Stimulated activated CD8-positive, alpha-beta memory T cell treated with anti-CD3 and anti-CD28 coated beads, Interleukin-4, amount 100 ng/mL, for 24 hours (primary cell): ENCODE results near the gene AKR1C4.
"Not testable (repeated sequence)": the region's sequence is repeated elsewhere in the genome, so short reads cannot be mapped to it uniquely, and the experiment has no call there.

ENCODE experiments used
- DNase-seq: peaks from one replicate; pipeline ENCODE4 v3.0.0-alpha.2; 2020; ENCODE audit warnings: low read depth

The AKR1C4 gene

GRCh38 chr10:5206799-5207198, 10.2 kb downstream of the AKR1C4 start:
- DNase-seq = no peak

DNA sequence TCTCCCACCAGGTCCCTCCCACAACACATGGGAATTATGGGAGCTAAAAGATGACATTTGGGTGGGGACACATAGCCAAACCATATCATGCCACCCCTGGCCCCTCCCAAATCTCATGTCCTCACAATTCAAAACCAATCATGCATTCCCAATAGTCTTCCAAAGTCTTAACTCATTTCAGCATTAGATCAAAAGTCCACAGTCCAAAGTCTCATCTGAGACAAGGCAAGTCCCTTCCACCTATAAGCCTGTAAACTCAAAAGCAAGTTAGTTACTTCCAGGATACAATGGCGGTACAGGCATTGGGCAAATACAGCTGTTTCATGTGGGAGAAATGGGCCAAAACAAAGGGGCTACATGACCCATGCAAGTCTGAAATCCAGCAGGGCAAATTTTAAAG, 13.1 kb downstream of the AKR1C4 start:
- DNase-seq = not testable (repeated sequence)

GRCh38 chr10:5210261-5210660, 13.6 kb downstream of the AKR1C4 start:
- DNase-seq = not testable (repeated sequence)

GRCh38 chr10:5211696-5212536, 15.3 kb downstream of the AKR1C4 start:
- DNase-seq = no peak

GRCh38 chr10:5216801-5217200, 20.2 kb downstream of the AKR1C4 start:
- DNase-seq = no peak

GRCh38 chr10:5219262-5219661, 22.6 kb downstream of the AKR1C4 start:
- no peak for DNase-seq

DNA sequence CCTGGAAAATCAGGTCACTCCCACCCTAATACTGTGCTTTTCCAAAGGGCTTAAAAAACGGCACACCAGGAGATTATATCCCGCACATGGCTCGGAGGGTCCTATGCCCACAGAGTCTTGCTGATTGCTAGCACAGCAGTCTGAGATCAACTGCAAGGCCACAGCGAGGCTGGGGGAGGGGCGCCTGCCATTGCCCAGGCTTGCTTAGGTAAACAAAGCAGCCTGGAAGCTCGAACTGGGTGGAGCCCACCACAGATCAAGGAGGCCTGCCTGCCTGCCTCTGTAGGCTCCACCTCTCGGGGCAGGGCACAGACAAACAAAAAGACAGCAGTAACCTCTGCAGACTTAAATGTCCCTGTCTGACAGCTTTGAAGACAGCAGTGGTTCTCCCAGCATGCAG, 26.3 kb downstream of the AKR1C4 start:
- DNase-seq = not testable (repeated sequence)

DNA sequence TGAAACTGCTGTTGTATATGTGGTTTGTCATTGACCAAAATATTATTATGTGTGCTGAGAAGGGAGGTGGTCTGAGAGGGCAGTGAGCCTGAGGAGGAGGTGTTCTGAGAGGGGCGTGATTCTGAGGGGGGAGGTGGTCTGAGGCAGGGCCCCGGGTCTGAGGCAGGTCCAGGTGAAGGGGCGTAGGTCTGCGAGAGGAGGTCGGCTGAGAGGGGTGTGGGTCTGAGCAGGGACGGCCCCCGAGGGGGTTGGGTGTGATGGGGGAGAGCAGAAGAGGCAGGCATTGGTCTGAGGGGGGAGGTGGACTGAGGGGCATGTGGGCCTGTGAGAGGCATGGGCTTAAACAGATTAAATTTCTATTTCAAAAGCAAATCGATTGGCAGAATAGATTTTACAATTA, 32.4 kb downstream of the AKR1C4 start:
- DNase-seq = no peak

GRCh38 chr10:5233324-5233723, 36.7 kb downstream of the AKR1C4 start:
- DNase-seq = no peak

- DNase-seq = no peak
Measured at GRCh38 chr10:5234106-5234860, 37.6 kb downstream of the AKR1C4 start.

- DNase-seq = not testable (repeated sequence)
Measured at GRCh38 chr10:5237541-5237940, 40.9 kb downstream of the AKR1C4 start.

DNA sequence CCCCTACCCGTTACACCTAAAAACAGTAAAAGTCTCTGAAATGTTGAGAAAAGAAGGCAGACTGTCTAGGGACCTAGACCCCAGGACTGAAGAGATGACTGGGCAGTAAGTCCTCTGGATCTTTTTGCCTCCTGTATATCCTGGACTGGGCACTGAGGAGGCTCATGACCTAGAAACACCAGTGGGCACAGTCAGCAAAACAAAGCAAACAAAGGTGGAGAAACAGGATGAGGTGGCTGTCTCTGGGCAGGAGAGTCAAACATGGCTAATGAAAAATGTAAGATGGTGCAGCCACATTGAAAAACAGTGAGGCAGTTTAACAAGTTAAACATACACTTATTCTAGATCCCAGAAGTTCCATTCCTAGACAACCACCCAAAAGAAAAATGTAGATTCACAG, 45.9 kb downstream of the AKR1C4 start:
- no peak for DNase-seq

- DNase-seq = no peak
Measured at GRCh38 chr10:5243521-5243987, 46.9 kb downstream of the AKR1C4 start.

DNA sequence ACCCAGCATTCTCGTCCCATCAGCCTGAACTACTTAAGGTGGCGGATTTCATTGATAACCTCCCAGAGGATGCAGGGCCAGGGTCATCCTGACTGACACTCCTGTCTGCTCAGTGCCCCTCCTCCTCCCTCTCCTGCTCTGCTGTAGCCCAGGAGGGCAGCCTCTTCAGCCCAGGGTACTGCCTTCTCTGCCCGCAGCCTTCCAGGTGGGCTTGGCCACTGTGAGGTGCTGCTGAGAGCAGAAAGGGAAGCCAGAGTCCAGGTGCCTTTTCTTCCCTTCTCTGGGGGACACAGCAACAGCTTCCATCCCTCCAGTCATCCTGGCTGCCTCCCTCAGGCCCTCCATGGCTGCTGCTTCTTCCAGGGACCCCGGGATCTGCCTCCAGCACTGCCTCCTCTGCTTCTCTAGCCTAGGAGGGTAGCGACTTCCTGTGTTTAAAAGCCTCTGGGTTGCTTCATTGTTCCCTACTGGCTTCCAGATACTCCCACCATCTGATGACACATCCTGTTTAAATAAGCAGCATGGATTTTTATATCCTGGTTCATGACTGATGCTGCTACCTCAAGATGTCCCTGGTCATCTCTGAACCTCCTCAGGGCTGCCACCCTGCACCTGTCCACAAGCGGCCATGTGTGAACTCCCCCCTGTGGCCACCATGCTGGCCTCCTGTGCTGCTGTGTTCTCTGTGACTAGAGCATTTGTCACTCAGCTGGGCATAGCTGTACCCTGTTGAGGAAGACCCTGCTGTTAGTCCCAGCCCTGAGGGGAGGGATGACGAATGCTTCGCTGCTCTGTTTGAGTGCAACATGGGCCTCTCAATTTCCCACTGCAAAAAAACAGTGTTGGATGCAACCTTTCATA, 55.8 kb downstream of the AKR1C4 start:
- no peak for DNase-seq

- DNase-seq = no peak
Measured at GRCh38 chr10:5254488-5254887, 57.9 kb downstream of the AKR1C4 start.

GRCh38 chr10:5257768-5258167, 61.1 kb downstream of the AKR1C4 start:
- DNase-seq = not testable (repeated sequence)

- no peak for DNase-seq
Measured at GRCh38 chr10:5259132-5259951, 62.7 kb downstream of the AKR1C4 start.

DNA sequence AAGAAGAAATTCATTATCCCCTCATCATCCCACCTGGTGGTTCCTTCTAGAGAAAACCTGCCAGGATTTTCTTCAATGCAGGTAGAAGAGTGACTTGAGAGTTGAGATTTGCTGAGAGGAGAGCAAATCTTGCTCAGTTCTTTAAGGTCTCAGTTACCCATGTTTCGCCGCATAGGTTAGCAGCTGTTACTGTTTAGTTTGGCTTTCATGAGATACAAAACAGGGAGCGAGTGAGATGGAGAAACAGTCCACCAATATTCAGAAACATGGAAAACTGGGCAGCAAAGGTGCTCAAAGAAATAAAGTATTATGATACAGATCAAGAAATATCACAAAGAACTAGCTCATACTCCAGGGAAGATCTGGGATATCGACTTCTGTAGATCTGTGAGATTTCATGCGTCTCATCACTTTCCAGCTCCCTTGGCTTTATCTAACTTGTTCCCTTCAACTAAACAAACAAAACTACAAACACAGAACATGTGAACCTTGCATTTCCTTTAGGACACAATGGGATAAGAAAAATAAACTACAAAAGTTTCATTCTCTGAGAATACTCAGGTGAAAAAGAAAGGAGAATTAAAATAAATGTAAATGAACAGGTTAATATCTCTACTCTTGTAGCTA, 63.4 kb downstream of the AKR1C4 start:
- no peak for DNase-seq

DNA sequence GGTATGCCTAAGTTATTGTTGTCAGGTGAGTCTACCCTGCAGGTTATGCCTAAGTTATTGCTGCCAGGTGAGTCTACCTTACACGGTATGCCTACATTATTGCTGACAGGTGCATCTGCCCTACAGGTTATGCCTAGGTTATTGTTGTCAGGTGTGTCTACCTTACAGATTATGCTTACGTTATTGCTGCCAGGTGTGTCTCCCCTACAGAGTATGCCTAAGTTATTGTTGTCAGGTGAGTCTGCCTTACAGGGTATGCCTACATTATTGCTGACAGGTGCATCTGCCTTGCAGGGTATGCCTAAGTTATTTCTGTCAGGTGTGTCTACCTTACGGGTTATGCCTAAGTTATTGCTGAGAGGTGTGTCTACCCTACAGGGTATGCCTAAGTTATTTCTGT, 64.2 kb downstream of the AKR1C4 start:
- no peak for DNase-seq

DNA sequence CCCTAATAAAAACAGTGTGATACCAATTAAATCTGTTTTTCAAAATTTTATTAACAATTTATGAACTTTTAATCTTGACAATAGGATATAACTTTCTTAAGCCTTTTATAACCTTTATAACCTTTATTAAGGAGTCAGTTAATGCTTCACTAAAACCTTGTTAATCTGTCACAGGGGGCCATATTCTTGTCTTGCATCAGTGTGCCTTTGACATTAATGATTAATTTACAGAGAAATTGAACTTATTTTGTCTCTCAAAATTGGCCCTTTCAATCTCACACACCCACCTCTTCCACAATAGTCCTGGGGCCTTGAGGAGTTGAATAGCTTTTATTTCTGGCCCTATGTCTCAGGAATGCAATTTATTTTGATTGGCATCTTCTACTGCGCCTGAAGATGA, 68.5 kb downstream of the AKR1C4 start:
- no peak for DNase-seq

GRCh38 chr10:5266351-5266750, 69.7 kb downstream of the AKR1C4 start:
- no peak for DNase-seq
